Measurements from ENCODE around the gene LMX1B.
A peak's percentile ranks its signal among the peaks of the same experiment; 100 is the strongest.

LMX1B gene

GRCh38 chr9:126591922-126592321 is 21.8 kb upstream of the LMX1B start:
- intact Hi-C loops (cut with DNase I; ENCODE audit: low total_unique reads) = no loop called here
- Histone ChIP-seq H3K27ac (no peak overlapping the region), H3K9me3 (no peaks in the 10 kb centered on the region), H3K27me3 (peaks cover 0 to 33% of the 10 kb centered on the region in 2 donors), H3K4me1 (peaks cover 0 to 11% (median 5%) of the 10 kb centered on the region in 4 donors), H3K4me3 (no peak overlapping the region), H3K36me3 (no peaks in the 10 kb centered on the region)
- TF ChIP-seq CTCF (IDR thresholded peaks at IDR 0.05) = no peak
- no peak for DNase-seq

GRCh38 chr9:126592461-126592860 is 21.3 kb upstream of the LMX1B start:
- no peak for TF ChIP-seq CTCF (IDR thresholded peaks at IDR 0.05)
- H3K27me3 ChIP-seq = peaks cover 0 to 35% of the 10 kb centered on the region in 2 donors
- no peak for DNase-seq
- H3K27ac ChIP-seq = no peak overlapping the region
- H3K4me3 ChIP-seq = no peak overlapping the region
- no peaks in the 10 kb centered on the region for H3K36me3 ChIP-seq
- H3K9me3 ChIP-seq = no peaks in the 10 kb centered on the region
- H3K4me1 ChIP-seq = peaks cover 0 to 7% (median 3%) of the 10 kb centered on the region in 4 donors
- intact Hi-C loops (cut with DNase I; ENCODE audit: low total_unique reads) = no loop called here

GRCh38 chr9:126595982-126596381 is 17.7 kb upstream of the LMX1B start:
- H3K27ac ChIP-seq = no peak overlapping the region
- intact Hi-C loops (cut with DNase I; ENCODE audit: low total_unique reads) = no loop called here
- no peak overlapping the region for H3K4me3 ChIP-seq
- H3K36me3 ChIP-seq = no peaks in the 10 kb centered on the region
- no peak for DNase-seq
- H3K27me3 ChIP-seq = peaks cover 0 to 43% of the 10 kb centered on the region in 2 donors
- no peaks in the 10 kb centered on the region for H3K9me3 ChIP-seq
- TF ChIP-seq CTCF (IDR thresholded peaks at IDR 0.05) = no peak
- no peaks in the 10 kb centered on the region for H3K4me1 ChIP-seq

DNA sequence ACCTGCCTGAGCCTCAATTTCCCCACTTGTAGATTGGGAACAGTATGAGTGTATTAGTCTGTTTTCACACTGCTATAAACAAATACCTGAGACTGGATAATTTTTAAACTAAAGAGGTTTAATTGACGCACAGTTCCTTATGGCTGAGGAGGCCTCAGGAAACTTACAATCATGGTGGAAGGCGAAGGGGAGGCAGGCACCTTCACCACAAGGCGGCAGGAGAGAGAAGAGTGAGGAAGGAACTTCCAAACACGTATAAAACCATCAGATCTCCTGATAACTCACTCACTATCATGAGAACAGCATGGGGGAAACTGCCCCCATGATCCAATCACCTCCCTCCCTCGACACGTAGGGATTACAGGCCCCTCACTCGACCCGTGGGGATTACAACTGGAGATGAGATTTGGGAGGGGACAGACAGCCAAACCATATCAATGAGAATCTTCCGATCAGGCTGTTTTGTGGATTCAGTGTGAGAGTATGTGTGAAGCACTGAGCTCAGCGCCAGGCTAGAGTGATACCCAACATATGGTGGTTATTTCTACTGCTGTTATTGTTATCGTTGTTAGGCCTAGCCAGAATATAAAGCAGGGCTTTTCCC is 14.6 kb upstream of the LMX1B start:
- Histone ChIP-seq H3K27me3 (peaks cover 0 to 36% of the 10 kb centered on the region in 2 donors), H3K4me3 (no peak overlapping the region), H3K4me1 (no peaks in the 10 kb centered on the region), H3K36me3 (no peaks in the 10 kb centered on the region), H3K27ac (no peak overlapping the region), H3K9me3 (no peaks in the 10 kb centered on the region)
- intact Hi-C loops (cut with DNase I; ENCODE audit: low total_unique reads) = no loop called here
- TF ChIP-seq CTCF (IDR thresholded peaks at IDR 0.05) = no peak
- DNase-seq = no peak

- H3K27ac ChIP-seq = no peak overlapping the region
- TF ChIP-seq CTCF (IDR thresholded peaks at IDR 0.05) = no peak
- no peaks in the 10 kb centered on the region for H3K9me3 ChIP-seq
- intact Hi-C loops (cut with DNase I; ENCODE audit: low total_unique reads) = no loop called here
- H3K4me1 ChIP-seq = no peaks in the 10 kb centered on the region
- H3K36me3 ChIP-seq = no peaks in the 10 kb centered on the region
- H3K27me3 ChIP-seq = peaks cover 0 to 53% of the 10 kb centered on the region in 2 donors
- DNase-seq = peak in 1 of 2 donors; percentile 44
- H3K4me3 ChIP-seq = no peak overlapping the region
Measured at GRCh38 chr9:126604059-126605055, 9.4 kb upstream of the LMX1B start.
